ENCODE results near the gene LOXHD1.

Gene LOXHD1

GRCh38 chr18:46536215-46536874 is 120.7 kb downstream of the LOXHD1 start:
- Histone ChIP-seq H3K4me1 (no peaks in the 10 kb centered on the region), H3K4me2 (no peak overlapping the region), H3K9me3 (no peaks in the 10 kb centered on the region), H3K4me3 (no peak overlapping the region), H3K9ac (no peak overlapping the region), H3K27ac (no peak overlapping the region), H3K36me3 (no peaks in the 10 kb centered on the region), H4K20me1 (no peaks in the 10 kb centered on the region; the same call in 1 of the 2 replicates), H3K27me3 (no peaks in the 10 kb centered on the region)
- TF ChIP-seq Cebpa-rat (IDR thresholded peaks at IDR 0.05): no peak

- H3K9ac ChIP-seq: no peak overlapping the region
- H3K4me1 ChIP-seq: peaks cover 12% of the 10 kb centered on the region
- no peaks in the 10 kb centered on the region for H3K36me3 ChIP-seq
- no peaks in the 10 kb centered on the region for H4K20me1 ChIP-seq
- no peaks in the 10 kb centered on the region for H3K9me3 ChIP-seq
- H3K4me3 ChIP-seq: no peak overlapping the region
- no peak overlapping the region for H3K4me2 ChIP-seq
- TF ChIP-seq Cebpa-rat (IDR thresholded peaks at IDR 0.05): no peak
- H3K27me3 ChIP-seq: no peaks in the 10 kb centered on the region
- H3K27ac ChIP-seq: no peak overlapping the region
Measured at GRCh38 chr18:46531482-46531881, 125.5 kb downstream of the LOXHD1 start.

DNA sequence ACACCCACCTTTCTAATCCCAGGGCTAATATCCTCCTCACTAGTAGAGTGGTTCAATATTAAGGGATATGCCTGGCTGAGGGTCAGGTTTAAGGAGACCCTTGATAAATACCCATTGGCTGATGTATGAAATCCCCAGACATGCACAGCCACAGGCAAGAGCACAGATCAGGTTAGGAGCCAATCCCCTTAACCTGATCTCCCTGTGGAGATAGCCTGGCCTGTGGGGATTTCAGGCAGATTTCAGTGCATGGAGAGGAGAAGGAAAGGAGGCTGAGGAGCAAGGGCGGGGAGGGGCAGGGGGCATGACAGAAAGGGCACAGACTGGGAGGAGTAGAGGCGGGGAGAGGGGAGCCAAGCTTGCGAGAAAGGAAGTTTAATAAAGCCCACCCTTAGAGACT is 129.0 kb downstream of the LOXHD1 start:
- Histone ChIP-seq H3K9ac (no peak overlapping the region), H3K4me3 (no peak overlapping the region), H3K9me3 (no peaks in the 10 kb centered on the region), H3K4me2 (peak overlapping the region; percentile 34), H3K36me3 (no peaks in the 10 kb centered on the region), H3K27ac (no peak overlapping the region), H3K4me1 (peaks cover 12% of the 10 kb centered on the region), H3K27me3 (no peaks in the 10 kb centered on the region), H4K20me1 (no peaks in the 10 kb centered on the region)
- no peak for TF ChIP-seq Cebpa-rat (IDR thresholded peaks at IDR 0.05)

- Histone ChIP-seq H4K20me1 (no peaks in the 10 kb centered on the region), H3K9ac (no peak overlapping the region), H3K4me1 (no peaks in the 10 kb centered on the region), H3K27ac (no peak overlapping the region), H3K27me3 (no peaks in the 10 kb centered on the region), H3K4me2 (no peak overlapping the region), H3K4me3 (no peak overlapping the region), H3K36me3 (no peaks in the 10 kb centered on the region), H3K9me3 (no peaks in the 10 kb centered on the region)
- no peak for TF ChIP-seq Cebpa-rat (IDR thresholded peaks at IDR 0.05)
Measured at GRCh38 chr18:46519870-46520269, 137.2 kb downstream of the LOXHD1 start.

- no peak for TF ChIP-seq Cebpa-rat (IDR thresholded peaks at IDR 0.05)
- Histone ChIP-seq H4K20me1 (no peaks in the 10 kb centered on the region), H3K4me2 (no peak overlapping the region), H3K36me3 (no peaks in the 10 kb centered on the region), H3K27ac (no peak overlapping the region), H3K9me3 (no peaks in the 10 kb centered on the region), H3K4me1 (no peaks in the 10 kb centered on the region), H3K4me3 (no peak overlapping the region), H3K27me3 (no peaks in the 10 kb centered on the region), H3K9ac (no peak overlapping the region)
Measured at GRCh38 chr18:46518438-46518837, 138.6 kb downstream of the LOXHD1 start.

DNA sequence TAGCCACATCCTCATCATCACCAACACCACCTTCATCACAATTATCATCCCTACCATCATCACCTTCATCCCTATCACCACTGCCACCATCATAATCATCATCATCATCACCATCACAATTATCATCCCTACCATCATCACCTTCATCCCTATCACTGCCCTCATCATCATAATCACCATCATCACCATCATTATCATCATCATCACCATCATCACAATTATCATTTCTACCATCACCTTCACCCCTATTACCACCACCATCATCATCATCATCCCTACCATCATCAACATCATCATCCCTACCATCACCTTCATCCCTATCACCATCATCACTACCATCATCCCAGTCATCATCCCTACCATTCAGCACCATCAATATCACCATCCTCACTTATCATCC is 140.5 kb downstream of the LOXHD1 start:
- Histone ChIP-seq H3K36me3 (no peaks in the 10 kb centered on the region), H3K4me3 (no peak overlapping the region), H3K9ac (no peak overlapping the region), H4K20me1 (no peaks in the 10 kb centered on the region), H3K4me2 (no peak overlapping the region), H3K27ac (no peak overlapping the region), H3K4me1 (peaks cover 2% of the 10 kb centered on the region), H3K9me3 (no peaks in the 10 kb centered on the region), H3K27me3 (no peaks in the 10 kb centered on the region)
- TF ChIP-seq Cebpa-rat (IDR thresholded peaks at IDR 0.05): no peak

- H3K9me3 ChIP-seq: no peaks in the 10 kb centered on the region
- H3K4me2 ChIP-seq: no peak overlapping the region
- H3K36me3 ChIP-seq: no peaks in the 10 kb centered on the region
- no peak overlapping the region for H3K9ac ChIP-seq
- TF ChIP-seq Cebpa-rat (IDR thresholded peaks at IDR 0.05): no peak
- H4K20me1 ChIP-seq: no peaks in the 10 kb centered on the region
- H3K27me3 ChIP-seq: no peaks in the 10 kb centered on the region
- no peak overlapping the region for H3K27ac ChIP-seq
- peaks cover 11% of the 10 kb centered on the region for H3K4me1 ChIP-seq
- H3K4me3 ChIP-seq: no peak overlapping the region
Measured at GRCh38 chr18:46510386-46510785, 146.6 kb downstream of the LOXHD1 start.

DNA sequence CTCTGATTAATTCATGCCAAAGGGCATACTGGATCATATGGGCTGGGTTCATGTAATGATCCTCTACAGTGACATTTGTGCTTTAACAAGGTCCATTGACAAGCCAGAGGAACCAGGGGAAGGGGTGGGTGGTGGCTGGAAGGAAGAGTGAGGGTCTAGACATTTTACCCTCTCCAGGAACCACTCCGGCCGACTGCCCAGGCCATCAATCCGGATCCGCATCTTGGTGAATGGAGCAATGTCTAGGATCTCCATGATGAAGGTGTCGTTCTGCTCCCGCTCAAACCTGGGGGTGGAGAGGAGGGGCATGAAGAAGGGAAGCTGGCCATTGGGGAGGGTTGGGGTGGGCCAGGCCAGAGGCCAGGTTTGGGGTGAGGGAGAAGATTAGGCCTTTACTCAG is 147.5 kb downstream of the LOXHD1 start:
- H3K4me1 ChIP-seq: peaks cover 11% of the 10 kb centered on the region
- H3K9ac ChIP-seq: no peak overlapping the region
- H3K27ac ChIP-seq: no peak overlapping the region
- no peaks in the 10 kb centered on the region for H3K27me3 ChIP-seq
- TF ChIP-seq Cebpa-rat (IDR thresholded peaks at IDR 0.05): no peak
- H3K9me3 ChIP-seq: no peaks in the 10 kb centered on the region
- H3K4me3 ChIP-seq: no peak overlapping the region
- H4K20me1 ChIP-seq: no peaks in the 10 kb centered on the region
- no peaks in the 10 kb centered on the region for H3K36me3 ChIP-seq
- no peak overlapping the region for H3K4me2 ChIP-seq

- Histone ChIP-seq H4K20me1 (no peaks in the 10 kb centered on the region; the same call in 1 of the 2 replicates), H3K36me3 (no peaks in the 10 kb centered on the region), H3K9me3 (no peaks in the 10 kb centered on the region), H3K27ac (no peak overlapping the region), H3K27me3 (no peaks in the 10 kb centered on the region), H3K4me2 (no peak overlapping the region), H3K4me3 (no peak overlapping the region), H3K9ac (no peak overlapping the region), H3K4me1 (peaks cover 11% of the 10 kb centered on the region)
- TF ChIP-seq Cebpa-rat (IDR thresholded peaks at IDR 0.05): no peak
Measured at GRCh38 chr18:46506974-46507586, 149.9 kb downstream of the LOXHD1 start.

GRCh38 chr18:46502444-46502843 is 154.6 kb downstream of the LOXHD1 start:
- no peak overlapping the region for H3K9ac ChIP-seq
- no peaks in the 10 kb centered on the region for H3K9me3 ChIP-seq
- H3K36me3 ChIP-seq: no peaks in the 10 kb centered on the region

More at GRCh38 chr18:46502444-46502843, 154.6 kb downstream of the LOXHD1 start:
- Histone ChIP-seq H3K27ac (no peak overlapping the region), H3K27me3 (no peaks in the 10 kb centered on the region), H3K4me2 (no peak overlapping the region), H3K4me1 (no peaks in the 10 kb centered on the region), H3K4me3 (no peak overlapping the region), H4K20me1 (peaks cover 8% of the 10 kb centered on the region; the same call in 1 of the 2 replicates)
- TF ChIP-seq Cebpa-rat (IDR thresholded peaks at IDR 0.05): no peak

All from BLaER1 (cell line).